Gastrocnemius medialis (tissue), 4 donors: ENCODE results near the gene AFDN.

Experiments used
- CTCF ChIP-seq, 5 experiments: fragments of 450-650 bp in 3 of 5; fragments of 200-600 bp in 2 of 5; sonication (generic) in 2 of 5; IDR thresholded peaks in 4 of 5; conservative IDR thresholded peaks in 1 of 5; 1 replicate in 4 of 5; 2 replicates in 1 of 5; pipeline ENCODE4 v1.5.1; 2016 to 2019; ENCODE audit warnings: antibody characterized with exemption in 5 of 5, mild to moderate bottlenecking in 3 of 5, moderate library complexity in 3 of 5
- POLR2A ChIP-seq, 2 donors: fragments of 450-650 bp; IDR thresholded peaks; one replicate each; pipeline ENCODE4 v1.6.1; 2017; ENCODE audit warnings: antibody characterized with exemption in 2 of 2, mild to moderate bottlenecking in 2 of 2, moderate library complexity in 2 of 2

- TF ChIP-seq CTCF (IDR thresholded peaks at IDR 0.05 in 4 of 5, conservative IDR thresholded peaks at IDR 0.05 in 1 of 5) (no peak), POLR2A (IDR thresholded peaks at IDR 0.05) (no peak)
Measured at GRCh38 chr6:167791780-167792478, 34.8 kb upstream of the AFDN start.
